ENCODE results near the gene ITGA8. TPM values are rescaled to one million over a fixed set of nuclear protein-coding genes. Genes with fewer than 3 reads are reported as not detected.

The ITGA8 gene
- total and polyA plus RNA-seq, 8 donors, result 1.7 to 55.8 (median 22.0) TPM

DNA sequence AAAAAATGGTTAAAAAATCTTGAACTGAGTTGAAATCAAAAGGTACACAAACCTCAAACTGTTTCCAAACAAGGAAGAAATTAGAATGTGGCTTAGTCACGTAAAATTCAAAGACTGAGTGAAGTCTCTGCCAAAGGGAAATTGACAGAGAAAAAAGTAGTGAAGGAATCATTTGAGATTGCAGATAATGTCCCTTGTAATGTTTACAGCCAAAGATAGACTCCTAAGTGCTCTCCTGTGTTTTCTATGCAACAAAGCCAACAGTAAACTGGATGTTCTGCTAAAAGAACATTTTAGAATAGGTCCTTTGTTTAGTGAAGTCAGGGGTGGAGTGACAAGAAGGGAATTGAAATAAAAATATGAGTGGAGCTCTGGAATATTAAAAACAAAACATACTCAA, 117.9 kb downstream of the ITGA8 start:
- no peaks in the 10 kb centered on the region for H3K9me3 ChIP-seq
- H3K36me3 ChIP-seq, result peaks cover 0 to 8% (median 4%) of the 10 kb centered on the region in 4 donors
- TF ChIP-seq POLR2A (IDR thresholded peaks at IDR 0.05) (no peak), POLR2AphosphoS5 (IDR thresholded peaks at IDR 0.05) (no peak), EP300 (IDR thresholded peaks at IDR 0.05) (no peak)
- TF ChIP-seq, protein P1, sequence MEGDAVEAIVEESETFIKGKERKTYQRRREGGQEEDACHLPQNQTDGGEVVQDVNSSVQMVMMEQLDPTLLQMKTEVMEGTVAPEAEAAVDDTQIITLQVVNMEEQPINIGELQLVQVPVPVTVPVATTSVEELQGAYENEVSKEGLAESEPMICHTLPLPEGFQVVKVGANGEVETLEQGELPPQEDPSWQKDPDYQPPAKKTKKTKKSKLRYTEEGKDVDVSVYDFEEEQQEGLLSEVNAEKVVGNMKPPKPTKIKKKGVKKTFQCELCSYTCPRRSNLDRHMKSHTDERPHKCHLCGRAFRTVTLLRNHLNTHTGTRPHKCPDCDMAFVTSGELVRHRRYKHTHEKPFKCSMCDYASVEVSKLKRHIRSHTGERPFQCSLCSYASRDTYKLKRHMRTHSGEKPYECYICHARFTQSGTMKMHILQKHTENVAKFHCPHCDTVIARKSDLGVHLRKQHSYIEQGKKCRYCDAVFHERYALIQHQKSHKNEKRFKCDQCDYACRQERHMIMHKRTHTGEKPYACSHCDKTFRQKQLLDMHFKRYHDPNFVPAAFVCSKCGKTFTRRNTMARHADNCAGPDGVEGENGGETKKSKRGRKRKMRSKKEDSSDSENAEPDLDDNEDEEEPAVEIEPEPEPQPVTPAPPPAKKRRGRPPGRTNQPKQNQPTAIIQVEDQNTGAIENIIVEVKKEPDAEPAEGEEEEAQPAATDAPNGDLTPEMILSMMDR (IDR thresholded peaks at IDR 0.05), result no peak
- H3K4me1 ChIP-seq, result peaks cover 0 to 5% (median 0%) of the 10 kb centered on the region in 4 donors
- no peak overlapping the region for H3K4me3 ChIP-seq
- intact Hi-C loops (cut with DNase I; ENCODE audit: low total_unique reads), result no loop called here
- H3K27me3 ChIP-seq, result no peaks in the 10 kb centered on the region
- H3K27ac ChIP-seq, result no peak overlapping the region
- 14 to 43% (median 16%) methylated on average over 1 of the region's 1 CpG for WGBS, 5 donors
- DNase-seq, result no peak

DNA sequence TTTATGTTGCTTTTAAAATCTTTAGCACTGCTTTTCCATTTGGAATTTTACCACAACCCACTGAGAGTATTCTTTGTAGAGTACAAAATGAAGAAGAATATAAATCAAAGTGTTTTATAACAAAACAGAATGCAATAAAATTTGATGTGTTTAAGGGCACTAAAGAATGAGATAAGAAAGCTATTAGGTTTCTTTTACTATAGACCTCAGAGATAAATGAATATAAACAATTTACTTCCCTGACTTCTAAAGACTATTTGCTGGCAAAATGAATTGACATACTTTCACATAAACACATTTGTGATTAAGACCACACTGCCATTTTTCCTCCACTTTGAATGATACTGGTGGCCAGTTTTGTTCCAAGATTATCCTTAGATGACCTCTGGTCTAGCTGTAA, 124.5 kb downstream of the ITGA8 start:
- TF ChIP-seq EP300 (IDR thresholded peaks at IDR 0.05) (no peak), POLR2A (IDR thresholded peaks at IDR 0.05) (no peak), POLR2AphosphoS5 (IDR thresholded peaks at IDR 0.05) (no peak)
- TF ChIP-seq, protein P1 (IDR thresholded peaks at IDR 0.05), result no peak
- no peak overlapping the region for H3K27ac ChIP-seq
- DNase-seq, result no peak
- no peaks in the 10 kb centered on the region for H3K9me3 ChIP-seq
- no peaks in the 10 kb centered on the region for H3K27me3 ChIP-seq
- H3K4me3 ChIP-seq, result no peak overlapping the region
- H3K4me1 ChIP-seq, result no peaks in the 10 kb centered on the region
- H3K36me3 ChIP-seq, result peaks cover 0 to 7% (median 0%) of the 10 kb centered on the region in 4 donors
- intact Hi-C loops (cut with DNase I; ENCODE audit: low total_unique reads), result no loop called here

DNA sequence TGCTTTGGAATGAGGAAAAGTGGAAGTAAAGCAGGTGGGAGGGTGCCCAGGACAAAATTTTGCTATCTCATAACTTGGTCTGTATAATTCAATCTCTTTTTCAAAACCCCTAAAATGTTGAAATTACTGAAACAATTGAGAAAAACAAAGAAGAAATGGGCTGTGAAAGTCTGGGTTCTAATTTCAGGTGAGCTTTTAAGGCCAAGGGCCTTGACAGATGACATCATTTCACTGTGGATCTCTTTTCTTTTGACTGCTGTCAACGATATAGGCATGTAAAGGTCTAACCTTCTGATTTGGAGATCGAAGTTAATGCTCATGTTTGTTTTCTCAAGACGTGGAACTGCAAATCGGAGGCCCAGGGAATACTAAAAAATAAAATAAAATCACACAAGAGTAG, 127.8 kb downstream of the ITGA8 start:
- Histone ChIP-seq H3K27ac (no peak overlapping the region), H3K27me3 (no peaks in the 10 kb centered on the region), H3K4me3 (no peak overlapping the region), H3K36me3 (peaks cover 0 to 7% (median 0%) of the 10 kb centered on the region in 4 donors), H3K9me3 (no peaks in the 10 kb centered on the region), H3K4me1 (no peaks in the 10 kb centered on the region)
- TF ChIP-seq EP300 (IDR thresholded peaks at IDR 0.05) (no peak), POLR2AphosphoS5 (IDR thresholded peaks at IDR 0.05) (no peak), POLR2A (IDR thresholded peaks at IDR 0.05) (no peak)
- TF ChIP-seq, protein P1 (IDR thresholded peaks at IDR 0.05), result no peak
- WGBS, 5 donors, result 75 to 87% (median 83%) methylated on average over 4 of the region's 4 CpGs
- no peak for DNase-seq
- intact Hi-C loops (cut with DNase I; ENCODE audit: low total_unique reads), result no loop called here

DNA sequence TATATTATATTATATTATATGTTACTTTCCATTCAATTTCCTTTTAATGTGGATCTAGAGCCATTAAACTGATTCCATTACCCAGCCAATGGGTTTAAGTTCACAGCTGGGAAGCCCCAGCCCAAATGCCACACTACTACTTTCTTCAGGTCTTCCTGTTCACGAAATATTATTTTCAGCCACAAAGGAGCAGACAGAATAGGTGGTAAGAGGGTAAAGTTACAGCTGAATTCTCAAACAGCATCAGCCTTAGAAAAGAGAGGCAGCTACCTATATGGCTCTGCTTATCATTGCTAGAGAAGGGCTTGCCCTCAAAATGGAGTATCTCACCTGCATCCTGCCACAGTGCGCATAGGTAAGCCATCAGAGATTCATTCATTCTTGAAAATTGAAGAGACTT, 128.3 kb downstream of the ITGA8 start:
- H3K36me3 ChIP-seq, result peaks cover 0 to 7% (median 0%) of the 10 kb centered on the region in 4 donors
- no peaks in the 10 kb centered on the region for H3K9me3 ChIP-seq
- no peak for DNase-seq
- H3K4me3 ChIP-seq, result no peak overlapping the region
- intact Hi-C loops (cut with DNase I; ENCODE audit: low total_unique reads), result no loop called here
- no peak for TF ChIP-seq POLR2AphosphoS5 (IDR thresholded peaks at IDR 0.05)
- no peak for TF ChIP-seq EP300 (IDR thresholded peaks at IDR 0.05)
- TF ChIP-seq POLR2A (IDR thresholded peaks at IDR 0.05), result no peak
- TF ChIP-seq, protein P1 (IDR thresholded peaks at IDR 0.05), result no peak
- no peaks in the 10 kb centered on the region for H3K4me1 ChIP-seq
- 85 to 92% (median 87%) methylated on average over 2 of the region's 2 CpGs for WGBS, 5 donors
- no peaks in the 10 kb centered on the region for H3K27me3 ChIP-seq
- no peak overlapping the region for H3K27ac ChIP-seq

Data from stomach (tissue), 9 donors.